GM19395 (cell line): ENCODE measurements around the gene BEST2.
A peak's percentile ranks its signal among the peaks of the same experiment; 100 is the strongest.

Source experiments
- ATAC-seq: cut with Tn5 transposase; IDR thresholded peaks from one replicate; pipeline ENCODE4 v1.9.1; 2021; ENCODE audit warnings: mild to moderate bottlenecking, moderate library complexity; ENCODE audit not compliant: unreplicated experiment

Gene BEST2

GRCh38 chr19:12785431-12786031 lies 33.9 kb downstream of the BEST2 start:
- ATAC-seq, result no peak

DNA sequence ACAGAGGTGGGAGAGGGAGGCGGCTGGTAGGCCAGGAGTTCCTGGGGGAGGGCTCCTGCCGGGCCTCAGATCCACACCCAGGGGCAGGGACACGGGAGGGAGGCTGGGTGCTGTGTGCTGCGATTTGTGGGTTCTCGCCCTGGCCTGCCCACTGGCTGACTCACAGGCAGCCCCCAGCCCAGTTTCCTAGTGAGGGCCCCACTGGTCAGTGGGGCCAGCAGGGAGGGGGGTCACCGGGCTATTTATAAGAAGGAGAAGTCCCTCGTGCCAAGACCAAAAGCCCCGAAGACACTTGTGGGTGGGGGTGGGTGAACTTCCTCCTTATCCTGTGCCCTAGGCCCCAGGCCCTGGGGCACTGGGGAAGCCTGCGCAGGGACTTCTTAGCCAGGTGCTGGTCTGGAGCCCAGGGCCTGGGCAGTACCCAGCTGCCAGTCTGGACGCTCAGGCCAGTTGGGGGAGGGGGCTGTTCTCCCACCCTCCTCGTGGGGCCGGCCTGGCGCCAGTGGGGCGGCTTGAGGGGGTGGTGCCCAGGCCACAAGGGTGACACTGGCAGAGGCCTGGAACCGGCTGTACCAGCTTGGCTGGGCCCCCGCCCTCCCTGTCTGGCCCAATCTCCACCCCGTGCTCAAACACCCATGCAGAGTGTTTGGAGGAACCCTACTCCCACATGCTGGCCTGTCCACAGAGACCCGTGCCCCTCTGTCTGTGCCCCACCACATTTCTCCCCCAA lies 34.7 kb downstream of the BEST2 start:
- ATAC-seq, result no peak

DNA sequence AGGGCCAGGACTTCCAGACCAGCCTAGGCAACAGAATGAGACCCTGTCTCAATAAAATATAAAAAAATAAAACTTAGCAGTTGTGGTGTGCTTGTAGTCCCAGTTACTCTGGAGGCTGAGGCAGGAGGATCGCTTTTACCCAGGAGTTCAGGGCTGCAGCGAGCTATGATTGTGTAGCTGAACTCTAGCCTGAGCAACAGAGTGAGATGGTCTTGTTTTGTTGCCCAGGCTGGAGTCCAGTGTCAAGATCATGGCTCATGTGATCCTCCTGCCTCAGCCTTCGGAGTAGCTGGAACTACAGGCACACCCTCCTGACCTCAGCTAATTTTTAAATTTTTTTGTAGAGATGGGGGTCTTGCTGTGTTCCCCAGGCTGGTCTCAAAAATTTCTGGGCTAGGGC lies 35.4 kb downstream of the BEST2 start:
- ATAC-seq, result no peak

- no peak for ATAC-seq
Measured at GRCh38 chr19:12787458-12787857, 35.9 kb downstream of the BEST2 start.

GRCh38 chr19:12788042-12788681 lies 36.6 kb downstream of the BEST2 start:
- ATAC-seq, result no peak

DNA sequence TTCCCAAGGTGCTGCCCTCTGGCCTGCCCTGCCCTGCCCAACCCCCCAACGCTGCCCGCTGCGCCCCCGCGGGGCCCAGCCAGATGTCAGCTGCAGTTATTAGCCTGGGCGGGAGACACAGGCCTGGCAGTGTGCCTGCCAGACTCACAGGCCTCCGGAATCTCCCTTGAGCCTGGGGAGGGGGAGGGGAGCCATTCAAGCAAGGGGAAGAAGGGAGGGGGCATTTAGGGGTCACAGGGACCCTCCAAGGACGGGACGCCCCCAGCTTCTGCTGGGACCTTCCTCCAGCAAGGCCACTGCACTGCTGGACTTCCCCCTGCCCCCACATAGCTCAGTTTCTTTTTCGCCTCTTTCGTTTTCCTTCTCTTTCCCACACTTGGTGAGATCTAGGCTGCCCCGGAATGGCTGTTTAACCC lies 37.1 kb downstream of the BEST2 start:
- ATAC-seq, result no peak

GRCh38 chr19:12789098-12789903 lies 37.7 kb downstream of the BEST2 start:
- no peak for ATAC-seq

GRCh38 chr19:12789904-12790619 lies 38.5 kb downstream of the BEST2 start:
- peak; percentile 33 for ATAC-seq

DNA sequence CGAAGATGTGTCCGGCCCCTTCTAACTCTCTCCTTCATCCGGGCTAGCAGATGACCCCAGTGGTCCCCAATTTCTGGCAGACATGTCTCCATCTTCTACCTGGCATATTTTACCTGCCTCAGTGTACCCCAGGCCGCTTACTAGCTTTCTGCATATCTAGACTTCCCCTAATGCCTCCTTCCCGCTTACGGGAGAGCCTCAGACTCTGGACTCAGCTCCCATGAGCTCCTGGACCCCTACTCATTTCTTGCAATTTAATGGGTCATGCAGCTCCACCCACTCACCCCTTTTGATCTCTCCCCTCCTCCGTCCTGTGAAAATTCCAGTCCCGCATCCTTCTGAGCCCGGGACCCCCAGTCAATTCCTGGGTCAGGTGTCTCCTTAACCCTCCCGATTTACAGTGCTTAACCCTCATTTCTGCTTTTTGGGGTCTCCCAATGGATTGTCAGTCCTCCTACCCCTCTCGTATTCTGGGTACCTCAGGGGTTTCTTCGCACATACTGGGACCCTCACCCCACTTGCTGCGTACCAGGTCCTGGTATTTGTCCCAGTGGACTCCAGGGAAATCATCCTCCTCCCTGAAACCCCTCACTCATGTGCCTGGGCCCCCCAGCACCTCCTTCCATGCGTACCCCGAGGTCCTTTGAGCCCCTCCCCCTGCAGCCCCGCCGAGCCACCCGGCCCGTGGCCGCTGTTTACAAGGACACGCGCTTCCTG lies 39.2 kb downstream of the BEST2 start:
- ATAC-seq, result no peak

- ATAC-seq, result peak; percentile 32
Measured at GRCh38 chr19:12791345-12792050, 39.9 kb downstream of the BEST2 start, which contains the start of gene JUNB. Gene JUNB (plus strand): TSS chr19:12791486. CDS start chr19:12791772, 286 bp downstream.

DNA sequence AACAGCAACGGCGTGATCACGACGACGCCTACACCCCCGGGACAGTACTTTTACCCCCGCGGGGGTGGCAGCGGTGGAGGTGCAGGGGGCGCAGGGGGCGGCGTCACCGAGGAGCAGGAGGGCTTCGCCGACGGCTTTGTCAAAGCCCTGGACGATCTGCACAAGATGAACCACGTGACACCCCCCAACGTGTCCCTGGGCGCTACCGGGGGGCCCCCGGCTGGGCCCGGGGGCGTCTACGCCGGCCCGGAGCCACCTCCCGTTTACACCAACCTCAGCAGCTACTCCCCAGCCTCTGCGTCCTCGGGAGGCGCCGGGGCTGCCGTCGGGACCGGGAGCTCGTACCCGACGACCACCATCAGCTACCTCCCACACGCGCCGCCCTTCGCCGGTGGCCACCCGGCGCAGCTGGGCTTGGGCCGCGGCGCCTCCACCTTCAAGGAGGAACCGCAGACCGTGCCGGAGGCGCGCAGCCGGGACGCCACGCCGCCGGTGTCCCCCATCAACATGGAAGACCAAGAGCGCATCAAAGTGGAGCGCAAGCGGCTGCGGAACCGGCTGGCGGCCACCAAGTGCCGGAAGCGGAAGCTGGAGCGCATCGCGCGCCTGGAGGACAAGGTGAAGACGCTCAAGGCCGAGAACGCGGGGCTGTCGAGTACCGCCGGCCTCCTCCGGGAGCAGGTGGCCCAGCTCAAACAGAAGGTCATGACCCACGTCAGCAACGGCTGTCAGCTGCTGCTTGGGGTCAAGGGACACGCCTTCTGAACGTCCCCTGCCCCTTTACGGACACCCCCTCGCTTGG lies 40.7 kb downstream of the BEST2 start:
- no peak for ATAC-seq

DNA sequence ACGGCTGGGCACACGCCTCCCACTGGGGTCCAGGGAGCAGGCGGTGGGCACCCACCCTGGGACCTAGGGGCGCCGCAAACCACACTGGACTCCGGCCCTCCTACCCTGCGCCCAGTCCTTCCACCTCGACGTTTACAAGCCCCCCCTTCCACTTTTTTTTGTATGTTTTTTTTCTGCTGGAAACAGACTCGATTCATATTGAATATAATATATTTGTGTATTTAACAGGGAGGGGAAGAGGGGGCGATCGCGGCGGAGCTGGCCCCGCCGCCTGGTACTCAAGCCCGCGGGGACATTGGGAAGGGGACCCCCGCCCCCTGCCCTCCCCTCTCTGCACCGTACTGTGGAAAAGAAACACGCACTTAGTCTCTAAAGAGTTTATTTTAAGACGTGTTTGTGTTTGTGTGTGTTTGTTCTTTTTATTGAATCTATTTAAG lies 41.3 kb downstream of the BEST2 start:
- no peak for ATAC-seq

GRCh38 chr19:12793290-12794195 lies 42.0 kb downstream of the BEST2 start:
- no peak for ATAC-seq

- no peak for ATAC-seq
Measured at GRCh38 chr19:12794196-12794941, 42.8 kb downstream of the BEST2 start.

- ATAC-seq, result no peak
Measured at GRCh38 chr19:12794971-12795381, 43.4 kb downstream of the BEST2 start.

- ATAC-seq, result no peak
Measured at GRCh38 chr19:12796146-12797071, 44.8 kb downstream of the BEST2 start.
